Stimulated activated CD8-positive, alpha-beta memory T cell treated with anti-CD3 and anti-CD28 coated beads, Interleukin-12 subunit alpha, Interleukin-12 subunit beta, amount 100 ng/mL, for 4 hours (primary cell): ENCODE results near the gene CRIP1.

Experiments used
- DNase-seq: peaks from one replicate; pipeline ENCODE4 v3.0.0-alpha.2; 2020; ENCODE audit warnings: low read depth

CRIP1 gene

DNA sequence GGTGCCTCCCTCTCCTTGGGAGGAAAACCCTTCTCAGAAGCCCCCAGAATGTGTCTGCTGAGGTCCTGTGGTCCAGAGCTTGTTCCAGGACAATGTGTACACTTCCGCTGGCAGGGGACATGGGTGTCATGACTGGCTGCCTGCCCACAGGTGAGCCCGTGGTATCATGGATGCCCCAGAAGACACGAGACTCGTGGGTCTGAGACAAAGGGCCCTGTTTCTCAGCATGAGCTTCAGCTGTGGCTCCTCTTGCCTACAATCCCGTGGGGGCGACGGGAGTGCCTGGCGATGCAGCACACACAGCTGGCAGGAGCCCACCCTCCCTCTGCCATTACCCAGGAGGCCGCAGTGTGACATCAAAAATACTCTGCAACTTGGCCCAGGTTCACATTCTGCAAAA is 46.7 kb downstream of the CRIP1 start:
- DNase-seq = no peak

DNA sequence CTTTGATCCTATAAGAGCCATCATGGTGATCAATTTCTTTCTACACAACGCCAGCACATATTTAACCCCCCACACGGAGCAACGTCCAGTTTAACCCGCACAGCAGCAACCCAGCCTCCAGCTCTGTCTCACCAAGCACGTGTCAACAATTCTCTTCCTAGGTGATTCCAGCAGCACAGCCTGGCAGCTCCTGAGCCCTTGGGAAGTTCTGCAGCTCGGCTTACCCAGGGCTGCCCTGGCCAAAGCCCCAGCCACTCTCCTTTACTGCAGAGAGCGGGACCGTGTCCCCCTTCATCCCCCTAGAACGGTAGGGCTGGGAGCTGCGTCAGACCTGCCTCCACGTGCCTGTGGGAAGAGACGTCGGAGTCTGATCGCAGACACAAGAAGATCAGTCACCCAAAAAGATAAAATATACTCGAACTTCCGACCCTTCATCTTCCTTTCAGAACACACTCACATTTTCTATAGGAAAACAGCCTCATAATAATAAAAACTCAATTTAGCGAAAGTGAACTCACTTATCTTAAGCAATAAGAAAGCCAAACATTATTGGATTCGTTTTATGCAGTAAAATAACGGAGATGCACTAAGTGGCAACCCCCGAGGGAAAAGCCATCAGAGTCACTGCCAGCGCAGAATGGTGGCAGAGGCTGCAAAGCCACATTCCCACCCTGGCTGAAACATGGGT is 47.3 kb downstream of the CRIP1 start:
- DNase-seq = no peak

GRCh38 chr14:105534586-105534985 is 47.9 kb downstream of the CRIP1 start:
- DNase-seq = no peak

DNA sequence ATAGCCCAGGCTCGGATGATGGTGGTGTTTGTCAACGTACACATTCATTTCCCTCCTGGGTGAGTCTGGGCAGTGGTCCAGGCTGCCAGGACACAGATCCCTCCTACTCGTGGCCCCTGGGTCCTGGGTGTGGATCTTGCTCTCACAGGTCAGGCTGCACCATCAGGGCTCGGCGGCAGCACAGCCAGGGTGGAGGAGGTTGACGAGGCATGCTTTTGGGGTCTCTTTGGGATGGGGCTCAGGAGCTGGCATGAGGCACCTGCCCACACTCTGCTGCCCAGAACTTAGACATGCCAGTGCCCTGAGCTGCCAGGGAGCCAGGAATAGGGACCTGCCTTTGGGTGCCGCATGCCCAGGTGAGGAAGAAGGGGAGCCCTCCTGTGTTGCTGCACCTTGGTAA is 49.4 kb downstream of the CRIP1 start:
- DNase-seq = no peak

DNA sequence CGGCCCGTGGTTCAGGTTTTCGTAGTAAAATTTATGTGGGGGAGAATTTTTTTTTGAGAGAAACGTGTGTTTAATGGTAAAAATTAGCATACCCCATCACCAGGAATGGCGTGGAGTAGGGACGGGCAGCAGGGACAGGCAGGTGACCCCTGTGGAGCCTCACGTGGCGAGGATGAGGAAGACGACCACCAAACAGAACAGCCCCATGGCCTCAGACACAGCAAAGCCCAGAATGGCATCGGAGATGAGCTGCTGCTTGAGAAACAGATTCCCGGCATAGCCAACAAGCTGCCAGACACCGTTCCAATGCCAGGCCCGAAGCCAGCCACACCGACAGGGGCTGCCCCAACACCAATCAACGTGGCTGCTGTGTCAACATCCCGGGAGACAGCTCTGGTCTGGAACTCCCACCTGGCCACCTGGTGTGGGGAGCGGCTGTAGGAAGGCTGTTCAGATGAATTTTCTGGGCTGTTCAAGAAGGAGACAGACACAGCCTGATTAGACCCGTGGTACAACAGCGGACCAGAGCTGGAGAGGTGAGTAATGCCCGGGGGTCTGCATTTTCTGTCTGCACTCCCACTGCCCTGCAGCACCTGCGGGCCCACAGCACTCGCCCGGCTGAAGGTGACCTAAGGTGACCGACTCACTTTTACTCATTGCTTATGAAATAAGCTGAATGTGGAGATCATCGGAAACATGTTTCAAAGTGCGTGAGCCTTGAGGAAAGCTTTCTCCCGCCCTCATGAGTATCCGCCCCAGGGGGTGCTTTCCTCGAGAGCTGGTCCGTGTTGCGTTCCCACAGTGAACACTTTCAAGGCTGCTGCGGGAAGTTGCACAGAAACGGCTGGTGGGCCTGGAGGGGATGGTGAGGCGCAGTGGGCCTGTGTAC is 50.2 kb downstream of the CRIP1 start:
- DNase-seq = no peak

DNA sequence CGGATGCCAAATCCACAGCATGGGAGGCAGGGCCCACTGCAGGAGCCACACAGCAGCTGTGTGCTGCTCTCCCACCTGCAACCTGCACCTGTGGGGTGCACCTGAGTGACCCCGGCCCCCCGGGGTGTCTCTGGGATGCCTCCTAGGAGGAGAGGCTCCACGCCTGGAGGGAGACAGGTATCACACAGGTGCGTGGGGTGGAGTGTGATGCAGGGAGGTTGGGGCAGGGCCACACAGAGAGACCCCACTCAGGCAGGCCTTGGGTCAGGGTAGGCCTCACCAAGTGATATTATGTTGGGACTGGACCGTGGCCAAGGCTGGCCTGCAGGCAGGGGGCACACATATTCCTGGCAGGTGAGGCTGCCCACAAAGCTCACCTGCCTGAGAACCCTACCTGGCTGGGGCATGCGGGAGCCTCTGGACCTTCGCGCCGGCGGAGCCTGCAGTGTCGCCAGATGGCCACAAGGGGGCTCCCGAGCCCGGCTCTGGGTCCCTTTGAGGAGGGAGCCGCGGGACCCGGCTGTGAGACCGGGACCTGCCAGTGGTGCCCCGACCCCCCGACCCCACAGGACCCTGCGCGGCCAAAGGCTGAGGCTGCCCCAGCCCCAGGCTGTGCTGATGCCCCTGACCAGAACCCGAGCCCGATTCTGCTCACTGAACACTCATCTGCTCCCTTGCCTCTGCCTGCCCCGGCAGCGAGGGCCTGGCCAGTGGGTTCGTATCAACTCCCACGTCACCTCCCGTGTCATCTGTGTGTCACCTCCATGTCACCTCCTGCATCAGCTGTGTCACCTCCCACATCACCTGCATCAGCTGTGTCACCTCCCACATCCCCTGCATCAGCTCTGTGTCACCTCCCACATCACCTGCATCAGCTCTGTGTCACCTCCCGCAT is 51.1 kb downstream of the CRIP1 start:
- peak; percentile 43 for DNase-seq
